ENCODE measurements around the gene NKAIN2. TPM values are rescaled to one million over a fixed set of nuclear protein-coding genes. Genes with fewer than 3 reads are reported as not detected.
"Not testable (repeated sequence)": the region's sequence is repeated elsewhere in the genome, so short reads cannot be mapped to it uniquely, and the experiment has no call there.

The NKAIN2 gene
- total and polyA plus RNA-seq, 5 donors from 2014 or later: not detected

DNA sequence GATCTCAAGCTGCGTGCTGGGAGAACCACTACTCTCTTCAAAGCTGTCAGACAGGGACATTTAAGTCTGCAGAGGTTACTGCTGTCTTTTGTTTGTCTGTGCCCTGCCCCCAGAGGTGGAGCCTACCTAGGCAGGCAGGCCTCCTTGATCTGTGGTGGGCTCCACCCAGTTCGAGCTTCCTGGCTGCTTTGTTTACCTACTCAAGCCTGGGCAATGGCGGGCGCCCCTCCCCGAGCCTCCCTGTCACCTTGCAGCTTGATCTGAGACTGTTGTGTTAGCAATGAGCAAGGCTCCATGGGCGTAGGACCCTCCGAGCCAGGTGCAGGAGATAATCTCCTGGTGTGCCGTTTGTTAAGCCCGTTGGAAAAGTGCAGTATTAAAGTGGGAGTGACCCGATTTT lies 609.0 kb downstream of the NKAIN2 start:
- not testable (repeated sequence) for ATAC-seq (ENCODE audit: low read depth in 2 of 2); H3K36me3 ChIP-seq (ENCODE audit: control insufficient read depth, insufficient read depth, low read length); DNase-seq; H3K27me3 ChIP-seq (ENCODE audit: control insufficient read depth, insufficient read depth, low read length); H3K27ac ChIP-seq (ENCODE audit: insufficient read depth, low read length, poor library complexity, severe bottlenecking); H3K36me3 Mint-ChIP-seq; H3K4me3 Mint-ChIP-seq; H3K4me1 ChIP-seq (ENCODE audit: control insufficient read depth, insufficient read depth, low read length, poor library complexity, severe bottlenecking); H3K4me3 ChIP-seq (ENCODE audit: low read depth, low read length); H3K27me3 Mint-ChIP-seq; H3K27ac Mint-ChIP-seq; H3K9me3 ChIP-seq (ENCODE audit: control insufficient read depth in 2 of 2, low read length in 2 of 2); H3K4me1 Mint-ChIP-seq
- H3K9me3 Mint-ChIP-seq: peaks cover 0 to 14% (median 6%) of the 10 kb centered on the region in 7 donors

DNA sequence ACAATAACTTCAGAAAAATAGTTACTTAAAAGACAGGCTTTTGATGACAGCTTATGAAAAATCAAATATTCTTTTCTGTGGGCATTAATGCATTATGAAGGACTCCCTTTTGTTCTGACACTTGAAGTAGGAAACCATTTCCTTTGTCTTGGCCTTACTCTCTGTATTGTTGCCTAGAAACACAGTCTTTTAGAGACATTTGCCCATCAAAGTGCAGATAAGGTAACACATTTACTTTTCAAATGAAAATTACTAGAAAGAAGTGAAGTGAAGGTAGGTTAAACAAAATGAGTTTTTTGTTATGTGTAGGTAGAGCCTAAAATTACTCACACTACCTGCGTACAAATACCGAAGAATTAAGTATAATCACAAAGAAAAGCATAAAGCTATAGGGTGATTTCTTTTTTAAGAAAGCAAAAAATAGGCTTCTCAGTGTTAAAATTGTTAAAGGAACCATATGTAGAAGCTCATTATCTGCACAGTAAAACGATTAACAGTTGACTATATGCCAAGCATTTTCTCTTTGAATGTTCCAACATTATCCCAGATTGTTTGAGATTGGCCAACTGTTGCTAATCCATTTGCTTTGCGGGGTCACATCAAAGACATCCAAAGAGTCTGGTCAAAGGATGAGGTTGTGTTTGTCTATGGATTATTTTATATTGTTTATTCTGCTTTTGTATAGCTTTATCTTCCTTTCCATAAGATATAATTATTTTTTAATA lies 616.6 kb downstream of the NKAIN2 start:
- H3K4me1 Mint-ChIP-seq: no peaks in the 10 kb centered on the region
- H3K27ac ChIP-seq (ENCODE audit: insufficient read depth, low read length, poor library complexity, severe bottlenecking): no peak overlapping the region
- H3K27ac Mint-ChIP-seq: no peak overlapping the region
- no peaks in the 10 kb centered on the region for H3K9me3 ChIP-seq (ENCODE audit: control insufficient read depth in 2 of 2, low read length in 2 of 2)
- H3K9me3 Mint-ChIP-seq: peaks cover 0 to 16% (median 5%) of the 10 kb centered on the region in 7 donors
- no peaks in the 10 kb centered on the region for H3K4me1 ChIP-seq (ENCODE audit: control insufficient read depth, insufficient read depth, low read length, poor library complexity, severe bottlenecking)
- H3K27me3 Mint-ChIP-seq: no peaks in the 10 kb centered on the region
- H3K4me3 ChIP-seq (ENCODE audit: low read depth, low read length): no peak overlapping the region
- H3K4me3 Mint-ChIP-seq: no peak overlapping the region
- DNase-seq (no peak), ATAC-seq (ENCODE audit: low read depth in 2 of 2) (no peak)
- H3K27me3 ChIP-seq (ENCODE audit: control insufficient read depth, insufficient read depth, low read length): no peaks in the 10 kb centered on the region
- H3K36me3 ChIP-seq (ENCODE audit: control insufficient read depth, insufficient read depth, low read length): no peaks in the 10 kb centered on the region
- H3K36me3 Mint-ChIP-seq: no peaks in the 10 kb centered on the region

DNA sequence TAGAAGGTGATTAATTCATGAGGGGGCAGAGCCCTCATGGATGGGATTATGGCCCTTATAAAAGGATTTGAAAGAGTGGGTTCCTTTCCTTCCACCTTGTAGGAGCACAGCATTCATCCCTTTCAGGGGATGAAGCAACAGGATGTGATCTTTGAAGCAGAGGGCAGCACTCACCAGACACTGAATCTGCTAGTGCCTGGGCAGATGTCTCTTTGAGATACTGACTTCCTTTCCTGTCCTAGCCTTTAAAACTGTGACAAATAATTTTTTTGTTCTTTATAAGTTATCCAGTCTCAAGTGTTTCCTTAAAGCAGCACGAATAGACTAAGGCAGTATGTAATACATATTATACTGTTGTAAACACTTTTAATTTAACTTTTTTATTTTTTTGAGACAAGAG lies 620.0 kb downstream of the NKAIN2 start:
- Mint-ChIP-seq H3K27me3 (no peaks in the 10 kb centered on the region), H3K4me1 (no peaks in the 10 kb centered on the region), H3K36me3 (no peaks in the 10 kb centered on the region), H3K27ac (no peak overlapping the region), H3K9me3 (peaks cover 0 to 16% (median 4%) of the 10 kb centered on the region in 7 donors), H3K4me3 (no peak overlapping the region)
- DNase-seq: no peak
- Histone ChIP-seq H3K27me3 (ENCODE audit: control insufficient read depth, insufficient read depth, low read length) (no peaks in the 10 kb centered on the region), H3K4me3 (ENCODE audit: low read depth, low read length) (no peak overlapping the region), H3K36me3 (ENCODE audit: control insufficient read depth, insufficient read depth, low read length) (no peaks in the 10 kb centered on the region), H3K4me1 (ENCODE audit: control insufficient read depth, insufficient read depth, low read length, poor library complexity, severe bottlenecking) (no peaks in the 10 kb centered on the region), H3K9me3 (ENCODE audit: control insufficient read depth in 2 of 2, low read length in 2 of 2) (no peaks in the 10 kb centered on the region), H3K27ac (ENCODE audit: insufficient read depth, low read length, poor library complexity, severe bottlenecking) (no peak overlapping the region)
- no peak for ATAC-seq (ENCODE audit: low read depth in 2 of 2)

DNA sequence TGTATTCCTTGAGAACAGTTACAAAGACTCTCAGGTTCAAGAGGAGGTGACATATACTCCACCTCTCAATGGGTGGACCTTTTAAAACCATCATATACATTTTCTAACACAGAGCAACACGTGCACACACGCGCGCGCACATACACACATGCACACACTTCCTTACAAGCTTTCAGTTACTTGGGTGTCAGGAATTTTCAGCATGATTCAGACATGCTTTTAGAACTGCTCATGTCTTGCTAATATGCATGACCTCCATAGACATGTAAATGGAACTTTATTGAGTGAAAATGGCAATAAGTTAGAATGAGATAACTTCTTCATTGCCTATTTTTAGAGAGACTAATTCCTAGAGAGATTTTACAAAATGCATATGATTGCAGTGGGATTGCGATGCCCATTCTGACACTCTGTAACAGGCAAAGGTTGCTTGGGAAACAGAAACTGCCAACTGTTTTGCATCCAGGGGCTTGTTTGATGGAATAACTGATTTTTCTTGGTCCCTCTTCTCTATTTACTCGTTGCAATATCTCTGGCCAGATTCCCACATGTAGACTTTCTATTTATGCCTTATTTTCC lies 627.2 kb downstream of the NKAIN2 start:
- Histone ChIP-seq H3K4me1 (ENCODE audit: control insufficient read depth, insufficient read depth, low read length, poor library complexity, severe bottlenecking) (no peaks in the 10 kb centered on the region), H3K9me3 (ENCODE audit: control insufficient read depth in 2 of 2, low read length in 2 of 2) (peaks cover 0 to 6% of the 10 kb centered on the region in 2 experiments), H3K36me3 (ENCODE audit: control insufficient read depth, insufficient read depth, low read length) (no peaks in the 10 kb centered on the region), H3K4me3 (ENCODE audit: low read depth, low read length) (no peak overlapping the region), H3K27me3 (ENCODE audit: control insufficient read depth, insufficient read depth, low read length) (no peaks in the 10 kb centered on the region), H3K27ac (ENCODE audit: insufficient read depth, low read length, poor library complexity, severe bottlenecking) (no peak overlapping the region)
- Mint-ChIP-seq H3K27me3 (no peaks in the 10 kb centered on the region), H3K27ac (no peak overlapping the region), H3K9me3 (peaks cover 0 to 7% (median 3%) of the 10 kb centered on the region in 7 donors), H3K4me3 (no peak overlapping the region), H3K36me3 (no peaks in the 10 kb centered on the region), H3K4me1 (no peaks in the 10 kb centered on the region)
- DNase-seq (no peak), ATAC-seq (ENCODE audit: low read depth in 2 of 2) (no peak)

DNA sequence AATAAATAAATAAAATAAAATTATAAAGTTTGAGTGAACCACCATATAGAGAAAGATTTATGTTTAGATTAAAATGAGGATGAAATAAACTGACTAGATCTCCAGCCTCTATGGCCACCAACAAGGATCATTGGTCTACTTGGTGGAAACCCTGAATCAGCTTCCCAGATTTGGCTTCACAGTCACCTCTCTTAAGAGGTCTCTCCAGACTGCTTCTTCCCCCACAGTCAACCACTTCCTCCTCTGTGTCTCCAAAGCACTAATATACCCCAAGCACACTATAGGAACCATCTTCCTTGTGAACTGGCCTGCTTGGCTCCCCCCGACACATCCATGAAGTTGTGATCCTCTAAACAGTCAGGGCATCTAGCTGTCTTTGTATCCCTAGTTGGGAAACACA lies 629.0 kb downstream of the NKAIN2 start:
- H3K9me3 Mint-ChIP-seq: peaks cover 3 to 10% (median 5%) of the 10 kb centered on the region in 7 donors

DNA sequence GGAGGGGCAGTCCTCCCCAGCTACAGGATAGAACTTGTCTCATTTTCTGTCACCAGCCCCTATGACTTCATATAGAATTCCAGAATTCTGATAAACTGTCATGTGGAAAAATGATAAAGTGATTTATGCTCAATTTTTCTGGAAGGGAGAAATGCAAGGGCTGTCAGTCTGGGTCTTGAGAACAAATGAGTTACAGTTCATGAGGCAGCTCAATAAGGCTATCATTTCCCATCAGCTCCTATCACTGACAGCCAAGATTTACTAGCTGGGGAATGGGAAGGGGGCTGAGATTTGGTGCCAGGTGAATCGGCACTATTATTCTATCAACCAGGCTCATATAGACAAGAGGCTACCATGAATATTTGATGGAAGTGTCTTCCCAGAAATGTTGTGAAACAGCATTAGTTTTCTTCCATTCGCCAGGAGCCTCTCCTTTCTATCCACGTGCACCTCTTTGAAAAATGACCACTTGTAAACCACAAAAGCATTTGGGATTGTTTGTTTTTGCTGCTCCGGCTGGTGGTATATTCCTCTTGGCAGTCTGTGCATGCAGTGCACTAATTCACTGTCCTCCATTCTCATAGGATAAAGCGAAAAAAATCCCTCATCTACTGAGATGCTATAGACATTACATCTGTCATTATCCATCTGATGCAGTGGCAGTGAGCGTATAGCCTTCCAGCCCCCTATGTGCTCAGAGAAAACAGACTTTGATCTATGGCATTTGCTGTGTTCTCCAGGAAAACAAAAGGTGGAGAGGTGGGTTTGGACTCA lies 629.9 kb downstream of the NKAIN2 start:
- no peaks in the 10 kb centered on the region for H3K27me3 ChIP-seq (ENCODE audit: control insufficient read depth, insufficient read depth, low read length)
- DNase-seq (no peak), ATAC-seq (ENCODE audit: low read depth in 2 of 2) (no peak)
- no peak overlapping the region for H3K27ac ChIP-seq (ENCODE audit: insufficient read depth, low read length, poor library complexity, severe bottlenecking)
- H3K27me3 Mint-ChIP-seq: no peaks in the 10 kb centered on the region
- peaks cover 0 to 6% of the 10 kb centered on the region in 2 experiments for H3K9me3 ChIP-seq (ENCODE audit: control insufficient read depth in 2 of 2, low read length in 2 of 2)
- no peaks in the 10 kb centered on the region for H3K36me3 ChIP-seq (ENCODE audit: control insufficient read depth, insufficient read depth, low read length)
- H3K4me1 Mint-ChIP-seq: no peaks in the 10 kb centered on the region
- H3K27ac Mint-ChIP-seq: no peak overlapping the region
- H3K4me1 ChIP-seq (ENCODE audit: control insufficient read depth, insufficient read depth, low read length, poor library complexity, severe bottlenecking): no peaks in the 10 kb centered on the region
- peaks cover 1 to 11% (median 7%) of the 10 kb centered on the region in 7 donors for H3K9me3 Mint-ChIP-seq
- no peak overlapping the region for H3K4me3 ChIP-seq (ENCODE audit: low read depth, low read length)
- no peak overlapping the region for H3K4me3 Mint-ChIP-seq
- H3K36me3 Mint-ChIP-seq: no peaks in the 10 kb centered on the region

More for the DNA sequence above, 629.0 kb downstream of the NKAIN2 start:
- Histone ChIP-seq H3K4me3 (ENCODE audit: low read depth, low read length) (no peak overlapping the region), H3K27ac (ENCODE audit: insufficient read depth, low read length, poor library complexity, severe bottlenecking) (no peak overlapping the region), H3K4me1 (ENCODE audit: control insufficient read depth, insufficient read depth, low read length, poor library complexity, severe bottlenecking) (no peaks in the 10 kb centered on the region), H3K9me3 (ENCODE audit: control insufficient read depth in 2 of 2, low read length in 2 of 2) (peaks cover 0 to 6% of the 10 kb centered on the region in 2 experiments), H3K27me3 (ENCODE audit: control insufficient read depth, insufficient read depth, low read length) (no peaks in the 10 kb centered on the region), H3K36me3 (ENCODE audit: control insufficient read depth, insufficient read depth, low read length) (no peaks in the 10 kb centered on the region)
- no peak for DNase-seq
- no peaks in the 10 kb centered on the region for H3K36me3 Mint-ChIP-seq
- no peak for ATAC-seq (ENCODE audit: low read depth in 2 of 2)
- no peak overlapping the region for H3K4me3 Mint-ChIP-seq
- no peak overlapping the region for H3K27ac Mint-ChIP-seq
- H3K4me1 Mint-ChIP-seq: no peaks in the 10 kb centered on the region
- H3K27me3 Mint-ChIP-seq: no peaks in the 10 kb centered on the region

DNA sequence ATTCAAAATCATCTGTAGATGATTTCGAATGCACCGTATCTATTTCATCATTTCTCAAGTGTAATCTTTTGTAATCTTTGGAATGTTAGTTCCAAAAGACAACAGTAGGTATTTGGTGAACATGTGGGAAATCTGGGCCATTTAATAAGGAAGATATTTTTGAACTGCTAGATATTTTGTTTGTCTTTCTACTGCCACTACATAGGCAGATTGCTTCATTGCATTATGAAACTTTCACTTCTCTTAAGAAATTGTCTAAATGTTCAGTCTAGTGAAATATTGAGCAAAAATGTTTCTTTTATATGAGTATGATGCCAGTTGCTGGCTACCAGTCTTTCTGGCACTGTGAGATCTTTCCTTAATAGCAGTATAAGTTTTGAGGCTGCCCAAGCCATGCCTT lies 630.8 kb downstream of the NKAIN2 start:
- no peaks in the 10 kb centered on the region for H3K36me3 ChIP-seq (ENCODE audit: control insufficient read depth, insufficient read depth, low read length)
- peaks cover 3 to 19% (median 12%) of the 10 kb centered on the region in 7 donors for H3K9me3 Mint-ChIP-seq
- H3K4me3 Mint-ChIP-seq: no peak overlapping the region
- peaks cover 0 to 3% of the 10 kb centered on the region in 2 experiments for H3K9me3 ChIP-seq (ENCODE audit: control insufficient read depth in 2 of 2, low read length in 2 of 2)
- DNase-seq (no peak), ATAC-seq (ENCODE audit: low read depth in 2 of 2) (no peak)
- no peak overlapping the region for H3K27ac ChIP-seq (ENCODE audit: insufficient read depth, low read length, poor library complexity, severe bottlenecking)
- no peaks in the 10 kb centered on the region for H3K27me3 Mint-ChIP-seq
- H3K36me3 Mint-ChIP-seq: no peaks in the 10 kb centered on the region
- no peaks in the 10 kb centered on the region for H3K4me1 Mint-ChIP-seq
- H3K27me3 ChIP-seq (ENCODE audit: control insufficient read depth, insufficient read depth, low read length): no peaks in the 10 kb centered on the region
- no peaks in the 10 kb centered on the region for H3K4me1 ChIP-seq (ENCODE audit: control insufficient read depth, insufficient read depth, low read length, poor library complexity, severe bottlenecking)
- H3K4me3 ChIP-seq (ENCODE audit: low read depth, low read length): no peak overlapping the region
- H3K27ac Mint-ChIP-seq: no peak overlapping the region

All from CD4-positive, CD25-positive, alpha-beta regulatory T cell (primary cell).